ENCODE results near the gene SUSD6. TPM values are rescaled to one million over a fixed set of nuclear protein-coding genes. Genes with fewer than 3 reads are reported as not detected.

SUSD6 gene
- total RNA-seq, 4 donors from 2014 or later, result 35.5 to 56.7 (median 51.0) TPM

- DNase-seq (ENCODE audit: low spot score in 2 of 2), result peak; percentile 17 to 90
- TF ChIP-seq CTCF (IDR thresholded peaks at IDR 0.05) (no peak), POLR2A (IDR thresholded peaks at IDR 0.05) (no peak)
- WGBS, 2 donors, result 0 to 1% methylated on average over 20 to 47 of the region's 52 CpGs
- intact Hi-C loops (cut with DNase I; ENCODE audit: low total_unique reads), result no loop called here
- no peak within 1 kb of the TSS for H3K4me3 ChIP-seq (ENCODE audit: low read depth, poor library complexity, severe bottlenecking)
Measured at GRCh38 chr14:69574263-69574953, 37.0 kb upstream of the SUSD6 start, which contains the start of gene CCDC177. Gene CCDC177, minus strand, starts transcription at chr14:69574871. Its CDS starts 1,249 bp downstream, at chr14:69573622.

GRCh38 chr14:69574954-69575295 is 36.5 kb upstream of the SUSD6 start:
- 39 to 45% methylated on average over 5 of the region's 5 CpGs for WGBS, 2 donors
- intact Hi-C loops (cut with DNase I; ENCODE audit: low total_unique reads), result loop anchor here (5.0 kb wide), 1 partner anchor 38 kb away; no protein-coding TSS in a partner anchor

GRCh38 chr14:69579476-69579875 is 31.9 kb upstream of the SUSD6 start:
- WGBS, 2 donors, result 84 to 88% methylated on average over 2 of the region's 2 CpGs

More at GRCh38 chr14:69574954-69575295, 36.5 kb upstream of the SUSD6 start:
- no peak overlapping the region for H3K4me3 ChIP-seq (ENCODE audit: low read depth, poor library complexity, severe bottlenecking)
- no peak for DNase-seq (ENCODE audit: low spot score in 2 of 2)
- TF ChIP-seq POLR2A (IDR thresholded peaks at IDR 0.05) (no peak), CTCF (IDR thresholded peaks at IDR 0.05) (no peak)

GRCh38 chr14:69580009-69580577 is 31.3 kb upstream of the SUSD6 start:
- intact Hi-C loops (cut with DNase I; ENCODE audit: low total_unique reads), result no loop called here
- no peak for DNase-seq (ENCODE audit: low spot score in 2 of 2)
- WGBS, 2 donors, result 46 to 47% methylated on average over 6 to 7 of the region's 7 CpGs
- no peak for TF ChIP-seq POLR2A (IDR thresholded peaks at IDR 0.05)
- TF ChIP-seq CTCF (IDR thresholded peaks at IDR 0.05), result no peak
- no peak overlapping the region for H3K4me3 ChIP-seq (ENCODE audit: low read depth, poor library complexity, severe bottlenecking)

More at GRCh38 chr14:69579476-69579875, 31.9 kb upstream of the SUSD6 start:
- TF ChIP-seq POLR2A (IDR thresholded peaks at IDR 0.05) (no peak), CTCF (IDR thresholded peaks at IDR 0.05) (no peak)
- no peak for DNase-seq (ENCODE audit: low spot score in 2 of 2)
- H3K4me3 ChIP-seq (ENCODE audit: low read depth, poor library complexity, severe bottlenecking), result no peak overlapping the region
- intact Hi-C loops (cut with DNase I; ENCODE audit: low total_unique reads), result loop anchor here (5.0 kb wide), 1 partner anchor 42 kb away; no protein-coding TSS in a partner anchor

- no peak for DNase-seq (ENCODE audit: low spot score in 2 of 2)
- TF ChIP-seq CTCF (IDR thresholded peaks at IDR 0.05), result no peak
- TF ChIP-seq POLR2A (IDR thresholded peaks at IDR 0.05), result no peak
- H3K4me3 ChIP-seq (ENCODE audit: low read depth, poor library complexity, severe bottlenecking), result no peak overlapping the region
- intact Hi-C loops (cut with DNase I; ENCODE audit: low total_unique reads), result no loop called here
- WGBS, 2 donors, result 85 to 90% methylated on average over 7 of the region's 7 CpGs
Measured at GRCh38 chr14:69581316-69581935, 30.0 kb upstream of the SUSD6 start.

Data from lower leg skin (tissue), 4 donors.